HEK293 (cell line): ENCODE measurements around the gene VRK1.

Experiments used
- CTCF ChIA-PET: fragments of 350-600 bp; formaldehyde crosslinking; extraction: SDS; loops from one replicate; lab custom pipeline; 2021; ENCODE audit warnings: antibody characterized with exemption; lab: Yijun Ruan, JAX
- POLR2A ChIA-PET: fragments of 300-600 bp; formaldehyde crosslinking; extraction: SDS; loops from one replicate; lab custom pipeline; 2020; ENCODE audit warnings: antibody characterized with exemption, inconsistent platforms; lab: Yijun Ruan, JAX
- H3K27ac ChIP-seq: fragments of 200-500 bp; sonication (Bioruptor generic); 2 replicates; pipeline ENCODE4 v1.5.1; 2014; ENCODE audit warnings: low read depth, low read length, control low read depth, inconsistent platforms; ENCODE audit errors: extremely low read depth
- H3K36me3 ChIP-seq, 2 experiments: fragments of 200-500 bp in 1 of 2; sonication (Bioruptor generic) in 1 of 2; 1 replicate in 1 of 2; 2 replicates in 1 of 2; pipeline ENCODE4 v1.5.1; 2014 to 2017; ENCODE audit warnings: inconsistent platforms in 2 of 2, low read length in 2 of 2; ENCODE audit not compliant: control insufficient read depth in 2 of 2, insufficient read depth in 1 of 2
- H3K4me1 ChIP-seq: fragments of 200-500 bp; sonication (Bioruptor generic); 2 replicates; pipeline ENCODE4 v1.5.1; 2014; ENCODE audit warnings: mild to moderate bottlenecking, low read length, inconsistent platforms; ENCODE audit not compliant: control insufficient read depth, insufficient read depth
- H3K4me3 ChIP-seq: 2 replicates; pipeline ENCODE4 v1.5.1; 2011; ENCODE audit warnings: low read depth, mild to moderate bottlenecking, control low read depth, low read length, moderate library complexity
- H3K9me3 ChIP-seq: fragments of 200-500 bp; sonication (Bioruptor generic); 2 replicates; pipeline ENCODE4 v1.5.1; 2014; ENCODE audit warnings: low read depth, low read length, inconsistent platforms; ENCODE audit not compliant: control insufficient read depth, insufficient read depth
- KLF10 ChIP-seq: fragments of 450-650 bp; IDR thresholded peaks from 2 replicates; pipeline ENCODE4 v1.5.1; 2018; ENCODE audit warnings: missing biosample characterization, mild to moderate bottlenecking, missing genetic modification characterization
- KLF9 ChIP-seq: fragments of 450-650 bp; formaldehyde crosslinking; IDR thresholded peaks from 2 replicates; pipeline ENCODE4 v1.5.1; 2016; ENCODE audit warnings: missing biosample characterization, missing genetic modification characterization, low read depth
- OVOL3 ChIP-seq: fragments of 450-650 bp; formaldehyde crosslinking; IDR thresholded peaks from 2 replicates; pipeline ENCODE4 v1.5.1; 2016; ENCODE audit warnings: missing biosample characterization, missing genetic modification characterization
- SP3 ChIP-seq: fragments of 450-650 bp; formaldehyde crosslinking; IDR thresholded peaks from 2 replicates; pipeline ENCODE4 v1.5.1; 2016; ENCODE audit warnings: missing biosample characterization, missing genetic modification characterization
- ZBTB20 ChIP-seq: fragments of 450-650 bp; formaldehyde crosslinking; IDR thresholded peaks from 2 replicates; pipeline ENCODE4 v1.5.1; 2016; ENCODE audit warnings: missing biosample characterization, missing genetic modification characterization
- ZNF133 ChIP-seq: fragments of 450-650 bp; formaldehyde crosslinking; IDR thresholded peaks from 2 replicates; pipeline ENCODE4 v1.5.1; 2016; ENCODE audit warnings: missing biosample characterization, missing genetic modification characterization
- ZNF175 ChIP-seq: fragments of 450-650 bp; formaldehyde crosslinking; IDR thresholded peaks from 2 replicates; pipeline ENCODE4 v1.5.1; 2016; ENCODE audit warnings: missing biosample characterization, missing genetic modification characterization
- ZNF239 ChIP-seq: fragments of 450-650 bp; formaldehyde crosslinking; IDR thresholded peaks from 2 replicates; pipeline ENCODE4 v1.5.1; 2016; ENCODE audit warnings: missing biosample characterization, missing genetic modification characterization
- ZNF473 ChIP-seq: fragments of 450-650 bp; formaldehyde crosslinking; IDR thresholded peaks from 2 replicates; pipeline ENCODE4 v1.5.1; 2017; ENCODE audit warnings: missing biosample characterization, missing genetic modification characterization
- ZNF510 ChIP-seq: fragments of 450-650 bp; formaldehyde crosslinking; IDR thresholded peaks from 2 replicates; pipeline ENCODE4 v1.5.1; 2018; ENCODE audit warnings: mild to moderate bottlenecking, missing genetic modification characterization, missing biosample characterization; ENCODE audit not compliant: insufficient replicate concordance
- ZNF558 ChIP-seq: fragments of 450-650 bp; formaldehyde crosslinking; IDR thresholded peaks from 2 replicates; pipeline ENCODE4 v1.5.1; 2016; ENCODE audit warnings: missing biosample characterization, missing genetic modification characterization
- ZNF561 ChIP-seq: fragments of 450-650 bp; IDR thresholded peaks from 2 replicates; pipeline ENCODE4 v1.5.1; 2018; ENCODE audit warnings: missing biosample characterization, missing genetic modification characterization, borderline replicate concordance
- ZNF701 ChIP-seq: fragments of 450-650 bp; formaldehyde crosslinking; IDR thresholded peaks from 2 replicates; pipeline ENCODE4 v1.5.1; 2016; ENCODE audit warnings: missing biosample characterization, missing genetic modification characterization
- ZSCAN23 ChIP-seq: fragments of 450-650 bp; formaldehyde crosslinking; IDR thresholded peaks from 2 replicates; pipeline ENCODE4 v1.5.1; 2016; ENCODE audit warnings: missing biosample characterization, missing genetic modification characterization
- TF ChIP-seq, protein P1 (sequence below): fragments of 450-650 bp; formaldehyde crosslinking; IDR thresholded peaks from 2 replicates; pipeline ENCODE4 v1.5.1; 2016; ENCODE audit warnings: missing biosample characterization, missing genetic modification characterization
- TF ChIP-seq, protein P2 (sequence below): fragments of 450-650 bp; formaldehyde crosslinking; IDR thresholded peaks from 2 replicates; pipeline ENCODE4 v1.5.1; 2016; ENCODE audit warnings: missing biosample characterization, missing genetic modification characterization, low read depth
- TF ChIP-seq, protein P3 (sequence below): fragments of 450-650 bp; formaldehyde crosslinking; IDR thresholded peaks from 2 replicates; pipeline ENCODE4 v1.5.1; 2016; ENCODE audit warnings: missing biosample characterization, missing genetic modification characterization
- TF ChIP-seq, protein P4 (sequence below): fragments of 450-650 bp; formaldehyde crosslinking; IDR thresholded peaks from 2 replicates; pipeline ENCODE4 v1.5.1; 2016; ENCODE audit warnings: missing biosample characterization, missing genetic modification characterization

Gene VRK1

GRCh38 chr14:96895658-96896271 is 98.6 kb downstream of the VRK1 start:
- H3K9me3 ChIP-seq, result no peaks in the 10 kb centered on the region
- H3K4me3 ChIP-seq, result no peak overlapping the region
- no peaks in the 10 kb centered on the region for H3K4me1 ChIP-seq
- CTCF ChIA-PET, result interaction anchor here (0.7 kb wide), 1 partner anchor 10 kb away, joined by 3 read pairs; no protein-coding TSS in a partner anchor
- POLR2A ChIA-PET, result no interaction called here
- no peak overlapping the region for H3K27ac ChIP-seq
- H3K36me3 ChIP-seq, result peaks cover 0 to 3% of the 10 kb centered on the region in 2 experiments; a peak in 1 of 3 replicates
- no peak for TF ChIP-seq SP3 (tag by site-specific recombination)
- TF ChIP-seq, protein P1, sequence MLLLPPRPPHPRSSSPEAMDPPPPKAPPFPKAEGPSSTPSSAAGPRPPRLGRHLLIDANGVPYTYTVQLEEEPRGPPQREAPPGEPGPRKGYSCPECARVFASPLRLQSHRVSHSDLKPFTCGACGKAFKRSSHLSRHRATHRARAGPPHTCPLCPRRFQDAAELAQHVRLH, result no peak
- TF ChIP-seq ZNF133, result no peak
- TF ChIP-seq, protein P2, sequence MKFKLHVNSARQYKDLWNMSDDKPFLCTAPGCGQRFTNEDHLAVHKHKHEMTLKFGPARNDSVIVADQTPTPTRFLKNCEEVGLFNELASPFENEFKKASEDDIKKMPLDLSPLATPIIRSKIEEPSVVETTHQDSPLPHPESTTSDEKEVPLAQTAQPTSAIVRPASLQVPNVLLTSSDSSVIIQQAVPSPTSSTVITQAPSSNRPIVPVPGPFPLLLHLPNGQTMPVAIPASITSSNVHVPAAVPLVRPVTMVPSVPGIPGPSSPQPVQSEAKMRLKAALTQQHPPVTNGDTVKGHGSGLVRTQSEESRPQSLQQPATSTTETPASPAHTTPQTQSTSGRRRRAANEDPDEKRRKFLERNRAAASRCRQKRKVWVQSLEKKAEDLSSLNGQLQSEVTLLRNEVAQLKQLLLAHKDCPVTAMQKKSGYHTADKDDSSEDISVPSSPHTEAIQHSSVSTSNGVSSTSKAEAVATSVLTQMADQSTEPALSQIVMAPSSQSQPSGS (tag by site-specific recombination), result no peak
- TF ChIP-seq ZNF239 (tag by site-specific recombination), result no peak
- no peak for TF ChIP-seq ZNF510 (tag by site-specific recombination)
- TF ChIP-seq ZNF561, result no peak
- TF ChIP-seq ZNF558 (tag by site-specific recombination), result no peak
- no peak for TF ChIP-seq OVOL3 (tag by site-specific recombination)
- TF ChIP-seq ZNF175, result no peak
- no peak for TF ChIP-seq ZNF473 (tag by site-specific recombination)
- TF ChIP-seq, protein P3, sequence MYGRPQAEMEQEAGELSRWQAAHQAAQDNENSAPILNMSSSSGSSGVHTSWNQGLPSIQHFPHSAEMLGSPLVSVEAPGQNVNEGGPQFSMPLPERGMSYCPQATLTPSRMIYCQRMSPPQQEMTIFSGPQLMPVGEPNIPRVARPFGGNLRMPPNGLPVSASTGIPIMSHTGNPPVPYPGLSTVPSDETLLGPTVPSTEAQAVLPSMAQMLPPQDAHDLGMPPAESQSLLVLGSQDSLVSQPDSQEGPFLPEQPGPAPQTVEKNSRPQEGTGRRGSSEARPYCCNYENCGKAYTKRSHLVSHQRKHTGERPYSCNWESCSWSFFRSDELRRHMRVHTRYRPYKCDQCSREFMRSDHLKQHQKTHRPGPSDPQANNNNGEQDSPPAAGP (tag by site-specific recombination), result no peak
- TF ChIP-seq ZSCAN23 (tag by site-specific recombination), result no peak
- no peak for TF ChIP-seq ZNF701 (tag by site-specific recombination)

DNA sequence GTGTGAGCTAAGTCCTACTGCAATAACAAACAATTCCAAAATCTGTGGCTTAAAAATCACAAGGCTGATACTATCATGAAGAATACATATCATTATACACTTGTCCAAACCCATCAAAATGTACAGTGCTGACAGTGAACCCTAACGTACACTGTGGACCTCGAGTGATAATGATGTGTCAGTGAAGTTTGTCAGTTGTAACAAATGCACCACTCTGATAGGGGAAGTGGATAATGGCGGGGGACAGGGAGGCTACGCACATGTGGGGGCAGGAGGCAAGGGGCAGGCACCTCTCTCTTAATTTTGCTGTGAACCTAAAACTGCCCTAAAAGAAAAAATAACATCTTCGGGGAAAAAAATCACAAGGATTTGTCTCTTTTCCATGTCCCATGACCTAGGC is 100.0 kb downstream of the VRK1 start:
- TF ChIP-seq KLF9 (tag by site-specific recombination) (no peak), KLF10 (tag by site-specific recombination) (no peak), ZBTB20 (tag by site-specific recombination) (no peak)
- TF ChIP-seq, protein P4, sequence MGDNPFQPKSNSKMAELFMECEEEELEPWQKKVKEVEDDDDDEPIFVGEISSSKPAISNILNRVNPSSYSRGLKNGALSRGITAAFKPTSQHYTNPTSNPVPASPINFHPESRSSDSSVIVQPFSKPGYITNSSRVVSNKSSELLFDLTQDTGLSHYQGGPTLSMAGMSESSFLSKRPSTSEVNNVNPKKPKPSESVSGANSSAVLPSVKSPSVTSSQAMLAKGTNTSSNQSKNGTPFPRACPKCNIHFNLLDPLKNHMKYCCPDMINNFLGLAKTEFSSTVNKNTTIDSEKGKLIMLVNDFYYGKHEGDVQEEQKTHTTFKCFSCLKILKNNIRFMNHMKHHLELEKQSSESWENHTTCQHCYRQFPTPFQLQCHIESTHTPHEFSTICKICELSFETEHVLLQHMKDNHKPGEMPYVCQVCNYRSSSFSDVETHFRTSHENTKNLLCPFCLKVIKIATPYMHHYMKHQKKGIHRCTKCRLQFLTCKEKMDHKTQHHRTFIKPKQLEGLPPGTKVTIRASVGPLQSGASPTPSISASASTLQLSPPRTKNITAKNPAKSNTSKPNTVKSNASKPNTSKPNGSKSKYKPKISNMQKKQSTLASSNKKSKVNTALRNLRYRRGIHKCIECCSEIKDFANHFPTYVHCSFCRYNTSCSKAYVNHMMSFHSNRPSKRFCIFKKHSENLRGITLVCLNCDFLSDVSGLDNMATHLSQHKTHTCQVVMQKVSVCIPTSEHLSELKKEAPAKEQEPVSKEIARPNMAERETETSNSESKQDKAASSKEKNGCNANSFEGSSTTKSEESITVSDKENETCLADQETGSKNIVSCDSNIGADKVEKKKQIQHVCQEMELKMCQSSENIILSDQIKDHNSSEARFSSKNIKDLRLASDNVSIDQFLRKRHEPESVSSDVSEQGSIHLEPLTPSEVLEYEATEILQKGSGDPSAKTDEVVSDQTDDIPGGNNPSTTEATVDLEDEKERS, result no peak
- TF ChIP-seq, all 188 proteins: peak for 0
- ChIA-PET CTCF (no interaction called here), POLR2A (no interaction called here)
- Histone ChIP-seq H3K27ac (no peak overlapping the region), H3K9me3 (no peaks in the 10 kb centered on the region), H3K36me3 (peaks cover 0 to 3% of the 10 kb centered on the region in 2 experiments; a peak in 1 of 3 replicates), H3K4me1 (peaks cover under 1% of the 10 kb centered on the region; the same call in 1 of the 2 replicates), H3K4me3 (no peak overlapping the region)
